Suppressor macrophage treated with lipopolysaccharide for 1 hour (primary cell): Measurements from ENCODE around the gene KIF3B.
"Not testable (repeated sequence)": the region's sequence is repeated elsewhere in the genome, so short reads cannot be mapped to it uniquely, and the experiment has no call there.

ENCODE experiments used
- DNase-seq, 3 donors: peaks; one replicate each; pipeline ENCODE4 v3.0.0-alpha.2; 2020 to 2022

KIF3B gene

GRCh38 chr20:32357869-32358631 lies 80.6 kb downstream of the KIF3B start, which contains the start of gene ASXL1:
Gene ASXL1, plus strand, starts transcription at chr20:32358331. Its CDS starts 445 bp downstream, at chr20:32358776.
- peak; percentile 96 to 97 (median 96) for DNase-seq

GRCh38 chr20:32358632-32358882 lies 81.1 kb downstream of the KIF3B start:
- DNase-seq, result no peak

- DNase-seq, result peak; percentile 65 to 91 (median 71)
Observed at GRCh38 chr20:32358883-32359632, 81.6 kb downstream of the KIF3B start.

- no peak for DNase-seq
Observed at GRCh38 chr20:32359633-32360332, 82.3 kb downstream of the KIF3B start.

- no peak for DNase-seq
Observed at GRCh38 chr20:32360333-32360634, 82.8 kb downstream of the KIF3B start.

GRCh38 chr20:32362901-32363364 lies 85.5 kb downstream of the KIF3B start:
- DNase-seq, result no peak

GRCh38 chr20:32363492-32363891 lies 86.0 kb downstream of the KIF3B start:
- DNase-seq, result no peak

- DNase-seq, result no peak
Observed at GRCh38 chr20:32364554-32365208, 87.2 kb downstream of the KIF3B start.

GRCh38 chr20:32365564-32365963 lies 88.1 kb downstream of the KIF3B start:
- no peak for DNase-seq

GRCh38 chr20:32366380-32366779 lies 88.9 kb downstream of the KIF3B start:
- no peak for DNase-seq

GRCh38 chr20:32368323-32368722 lies 90.9 kb downstream of the KIF3B start:
- DNase-seq, result no peak

- peak in 2 of 3 donors; percentile 32 for DNase-seq
Observed at GRCh38 chr20:32368925-32369324, 91.5 kb downstream of the KIF3B start.

GRCh38 chr20:32370897-32371296 lies 93.4 kb downstream of the KIF3B start:
- DNase-seq, result no peak

- no peak for DNase-seq
Observed at GRCh38 chr20:32378461-32378860, 101.0 kb downstream of the KIF3B start.

GRCh38 chr20:32380037-32380436 lies 102.6 kb downstream of the KIF3B start:
- DNase-seq, result not testable (repeated sequence)

GRCh38 chr20:32380745-32381144 lies 103.3 kb downstream of the KIF3B start:
- no peak for DNase-seq

GRCh38 chr20:32382102-32382950 lies 104.9 kb downstream of the KIF3B start:
- DNase-seq, result no peak

- DNase-seq, result not testable (repeated sequence)
Observed at GRCh38 chr20:32383441-32383840, 106.0 kb downstream of the KIF3B start.
